Measurements from ENCODE around the gene TMC5.

The TMC5 gene

GRCh38 chr16:19513377-19514053, 95.8 kb downstream of the TMC5 start:
- H3K36me3 ChIP-seq (ENCODE audit: control insufficient read depth, insufficient read depth, low read length), result peaks cover 31% of the 10 kb centered on the region
- no peak overlapping the region for H3K4me3 ChIP-seq (ENCODE audit: insufficient read depth, low read depth, low read length, poor library complexity, severe bottlenecking)
- no peaks in the 10 kb centered on the region for H3K4me1 ChIP-seq (ENCODE audit: control insufficient read depth, insufficient read depth, low read length, poor library complexity, severe bottlenecking)
- no peak for DNase-seq
- no peak overlapping the region for H3K27ac ChIP-seq (ENCODE audit: insufficient read depth, low read length, poor library complexity, severe bottlenecking)
- H3K27me3 ChIP-seq (replicated peaks; ENCODE audit: control insufficient read depth, insufficient read depth, low read length, poor library complexity, severe bottlenecking), result no peaks in the 10 kb centered on the region
- no peaks in the 10 kb centered on the region for H3K9me3 ChIP-seq (ENCODE audit: control insufficient read depth, low read length)

- peaks cover 3% of the 10 kb centered on the region for H3K4me1 ChIP-seq (ENCODE audit: control insufficient read depth, insufficient read depth, low read length, poor library complexity, severe bottlenecking)
- no peak overlapping the region for H3K27ac ChIP-seq (ENCODE audit: insufficient read depth, low read length, poor library complexity, severe bottlenecking)
- no peak for DNase-seq
- H3K27me3 ChIP-seq (replicated peaks; ENCODE audit: control insufficient read depth, insufficient read depth, low read length, poor library complexity, severe bottlenecking), result no peaks in the 10 kb centered on the region
- H3K4me3 ChIP-seq (ENCODE audit: insufficient read depth, low read depth, low read length, poor library complexity, severe bottlenecking), result no peak overlapping the region
- no peaks in the 10 kb centered on the region for H3K9me3 ChIP-seq (ENCODE audit: control insufficient read depth, low read length)
- H3K36me3 ChIP-seq (ENCODE audit: control insufficient read depth, insufficient read depth, low read length), result peaks cover 22% of the 10 kb centered on the region
Measured at GRCh38 chr16:19515757-19516156, 98.1 kb downstream of the TMC5 start.

GRCh38 chr16:19517424-19518089, 99.9 kb downstream of the TMC5 start:
- H3K27ac ChIP-seq (ENCODE audit: insufficient read depth, low read length, poor library complexity, severe bottlenecking), result no peak overlapping the region
- H3K4me1 ChIP-seq (ENCODE audit: control insufficient read depth, insufficient read depth, low read length, poor library complexity, severe bottlenecking), result peaks cover 13% of the 10 kb centered on the region
- H3K36me3 ChIP-seq (ENCODE audit: control insufficient read depth, insufficient read depth, low read length), result peaks cover 19% of the 10 kb centered on the region

GRCh38 chr16:19518388-19518787, 100.7 kb downstream of the TMC5 start:
- H3K4me1 ChIP-seq (ENCODE audit: control insufficient read depth, insufficient read depth, low read length, poor library complexity, severe bottlenecking), result peaks cover 13% of the 10 kb centered on the region

More at GRCh38 chr16:19517424-19518089, 99.9 kb downstream of the TMC5 start:
- Histone ChIP-seq H3K27me3 (replicated peaks; ENCODE audit: control insufficient read depth, insufficient read depth, low read length, poor library complexity, severe bottlenecking) (no peaks in the 10 kb centered on the region), H3K9me3 (ENCODE audit: control insufficient read depth, low read length) (no peaks in the 10 kb centered on the region), H3K4me3 (ENCODE audit: insufficient read depth, low read depth, low read length, poor library complexity, severe bottlenecking) (no peak overlapping the region)
- no peak for DNase-seq

GRCh38 chr16:19520861-19521331, 103.2 kb downstream of the TMC5 start:
- H3K9me3 ChIP-seq (ENCODE audit: control insufficient read depth, low read length), result no peaks in the 10 kb centered on the region
- no peak for DNase-seq

More at GRCh38 chr16:19518388-19518787, 100.7 kb downstream of the TMC5 start:
- H3K27ac ChIP-seq (ENCODE audit: insufficient read depth, low read length, poor library complexity, severe bottlenecking), result no peak overlapping the region
- H3K4me3 ChIP-seq (ENCODE audit: insufficient read depth, low read depth, low read length, poor library complexity, severe bottlenecking), result no peak overlapping the region
- H3K9me3 ChIP-seq (ENCODE audit: control insufficient read depth, low read length), result no peaks in the 10 kb centered on the region
- no peaks in the 10 kb centered on the region for H3K27me3 ChIP-seq (replicated peaks; ENCODE audit: control insufficient read depth, insufficient read depth, low read length, poor library complexity, severe bottlenecking)
- DNase-seq, result no peak
- peaks cover 19% of the 10 kb centered on the region for H3K36me3 ChIP-seq (ENCODE audit: control insufficient read depth, insufficient read depth, low read length)

GRCh38 chr16:19521471-19522396, 104.1 kb downstream of the TMC5 start, which contains the start of gene GDE1:
Gene GDE1 (minus strand): TSS chr16:19522098. CDS start chr16:19521964, 134 bp downstream.
- DNase-seq, result peak; percentile 82 to 90 (median 88)
- Histone ChIP-seq H3K4me1 (ENCODE audit: control insufficient read depth, insufficient read depth, low read length, poor library complexity, severe bottlenecking) (peaks cover 21% of the 10 kb centered on the region), H3K36me3 (ENCODE audit: control insufficient read depth, insufficient read depth, low read length) (peaks cover 2% of the 10 kb centered on the region), H3K27me3 (replicated peaks; ENCODE audit: control insufficient read depth, insufficient read depth, low read length, poor library complexity, severe bottlenecking) (no peaks in the 10 kb centered on the region), H3K9me3 (ENCODE audit: control insufficient read depth, low read length) (no peaks in the 10 kb centered on the region), H3K4me3 (ENCODE audit: insufficient read depth, low read depth, low read length, poor library complexity, severe bottlenecking) (peak within 1 kb of the TSS; percentile 77), H3K27ac (ENCODE audit: insufficient read depth, low read length, poor library complexity, severe bottlenecking) (peak within 1 kb of the TSS; percentile 77)

More at GRCh38 chr16:19520861-19521331, 103.2 kb downstream of the TMC5 start:
- Histone ChIP-seq H3K4me3 (ENCODE audit: insufficient read depth, low read depth, low read length, poor library complexity, severe bottlenecking) (peak overlapping the region; percentile 77), H3K36me3 (ENCODE audit: control insufficient read depth, insufficient read depth, low read length) (peaks cover 10% of the 10 kb centered on the region), H3K4me1 (ENCODE audit: control insufficient read depth, insufficient read depth, low read length, poor library complexity, severe bottlenecking) (peaks cover 21% of the 10 kb centered on the region), H3K27ac (ENCODE audit: insufficient read depth, low read length, poor library complexity, severe bottlenecking) (peak overlapping the region; percentile 77), H3K27me3 (replicated peaks; ENCODE audit: control insufficient read depth, insufficient read depth, low read length, poor library complexity, severe bottlenecking) (no peaks in the 10 kb centered on the region)

- H3K4me1 ChIP-seq (ENCODE audit: control insufficient read depth, insufficient read depth, low read length, poor library complexity, severe bottlenecking), result peaks cover 21% of the 10 kb centered on the region
- no peaks in the 10 kb centered on the region for H3K27me3 ChIP-seq (replicated peaks; ENCODE audit: control insufficient read depth, insufficient read depth, low read length, poor library complexity, severe bottlenecking)
- no peak for DNase-seq
- no peak overlapping the region for H3K4me3 ChIP-seq (ENCODE audit: insufficient read depth, low read depth, low read length, poor library complexity, severe bottlenecking)
- peak overlapping the region; percentile 77 for H3K27ac ChIP-seq (ENCODE audit: insufficient read depth, low read length, poor library complexity, severe bottlenecking)
- H3K36me3 ChIP-seq (ENCODE audit: control insufficient read depth, insufficient read depth, low read length), result no peaks in the 10 kb centered on the region
- H3K9me3 ChIP-seq (ENCODE audit: control insufficient read depth, low read length), result no peaks in the 10 kb centered on the region
Measured at GRCh38 chr16:19522397-19522732, 104.7 kb downstream of the TMC5 start.

GRCh38 chr16:19522760-19523159, 105.1 kb downstream of the TMC5 start:
- no peak overlapping the region for H3K4me3 ChIP-seq (ENCODE audit: insufficient read depth, low read depth, low read length, poor library complexity, severe bottlenecking)
- no peak for DNase-seq
- H3K27ac ChIP-seq (ENCODE audit: insufficient read depth, low read length, poor library complexity, severe bottlenecking), result no peak overlapping the region
- no peaks in the 10 kb centered on the region for H3K27me3 ChIP-seq (replicated peaks; ENCODE audit: control insufficient read depth, insufficient read depth, low read length, poor library complexity, severe bottlenecking)
- no peaks in the 10 kb centered on the region for H3K36me3 ChIP-seq (ENCODE audit: control insufficient read depth, insufficient read depth, low read length)
- H3K9me3 ChIP-seq (ENCODE audit: control insufficient read depth, low read length), result no peaks in the 10 kb centered on the region
- peaks cover 21% of the 10 kb centered on the region for H3K4me1 ChIP-seq (ENCODE audit: control insufficient read depth, insufficient read depth, low read length, poor library complexity, severe bottlenecking)

- Histone ChIP-seq H3K36me3 (ENCODE audit: control insufficient read depth, insufficient read depth, low read length) (no peaks in the 10 kb centered on the region), H3K9me3 (ENCODE audit: control insufficient read depth, low read length) (no peaks in the 10 kb centered on the region), H3K4me1 (ENCODE audit: control insufficient read depth, insufficient read depth, low read length, poor library complexity, severe bottlenecking) (peaks cover 21% of the 10 kb centered on the region), H3K4me3 (ENCODE audit: insufficient read depth, low read depth, low read length, poor library complexity, severe bottlenecking) (no peak overlapping the region), H3K27ac (ENCODE audit: insufficient read depth, low read length, poor library complexity, severe bottlenecking) (peak overlapping the region; percentile 67), H3K27me3 (replicated peaks; ENCODE audit: control insufficient read depth, insufficient read depth, low read length, poor library complexity, severe bottlenecking) (no peaks in the 10 kb centered on the region)
- DNase-seq, result no peak
Measured at GRCh38 chr16:19523184-19523558, 105.5 kb downstream of the TMC5 start.

All from effector memory CD4-positive, alpha-beta T cell (primary cell).